Ovary (tissue), 3 donors: ENCODE data around the gene PARD3.

Experiments
- POLR2A ChIP-seq: fragments of 450-650 bp; IDR thresholded peaks from one replicate; pipeline ENCODE4 v1.6.1; 2017; ENCODE audit warnings: antibody characterized with exemption, mild to moderate bottlenecking, moderate library complexity
- TF ChIP-seq, protein P1 (sequence below), 3 donors: fragments of 450-650 bp in 2 of 3; fragments of 200-600 bp in 1 of 3; IDR thresholded peaks; one replicate each; pipeline versions ENCODE4 v1.5.1 to v1.8.0; 2016 to 2022; ENCODE audit warnings: antibody characterized with exemption in 3 of 3, mild to moderate bottlenecking in 1 of 3
- donor health status: DM: no; HTN: no; CAD: no.

DNA sequence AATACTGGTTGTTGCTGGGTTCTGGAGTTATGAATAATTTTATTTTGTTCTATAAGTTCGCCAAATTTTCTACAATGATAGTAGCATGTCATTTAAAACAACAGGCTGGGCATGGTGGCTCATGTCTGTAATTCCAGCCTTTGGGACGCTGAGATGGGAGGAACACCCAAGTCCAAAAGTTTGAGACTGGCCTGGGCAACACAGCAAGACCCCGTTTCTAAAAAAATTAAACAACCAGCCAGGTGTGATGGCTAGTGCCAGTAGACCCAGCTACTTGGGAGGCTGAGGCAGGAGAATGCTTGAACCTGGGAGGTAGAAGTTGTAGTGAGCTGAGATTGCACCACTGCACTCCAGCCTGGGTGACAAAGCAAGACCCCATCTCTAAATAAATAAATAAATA lies 347.7 kb downstream of the PARD3 start:
- TF ChIP-seq, protein P1, sequence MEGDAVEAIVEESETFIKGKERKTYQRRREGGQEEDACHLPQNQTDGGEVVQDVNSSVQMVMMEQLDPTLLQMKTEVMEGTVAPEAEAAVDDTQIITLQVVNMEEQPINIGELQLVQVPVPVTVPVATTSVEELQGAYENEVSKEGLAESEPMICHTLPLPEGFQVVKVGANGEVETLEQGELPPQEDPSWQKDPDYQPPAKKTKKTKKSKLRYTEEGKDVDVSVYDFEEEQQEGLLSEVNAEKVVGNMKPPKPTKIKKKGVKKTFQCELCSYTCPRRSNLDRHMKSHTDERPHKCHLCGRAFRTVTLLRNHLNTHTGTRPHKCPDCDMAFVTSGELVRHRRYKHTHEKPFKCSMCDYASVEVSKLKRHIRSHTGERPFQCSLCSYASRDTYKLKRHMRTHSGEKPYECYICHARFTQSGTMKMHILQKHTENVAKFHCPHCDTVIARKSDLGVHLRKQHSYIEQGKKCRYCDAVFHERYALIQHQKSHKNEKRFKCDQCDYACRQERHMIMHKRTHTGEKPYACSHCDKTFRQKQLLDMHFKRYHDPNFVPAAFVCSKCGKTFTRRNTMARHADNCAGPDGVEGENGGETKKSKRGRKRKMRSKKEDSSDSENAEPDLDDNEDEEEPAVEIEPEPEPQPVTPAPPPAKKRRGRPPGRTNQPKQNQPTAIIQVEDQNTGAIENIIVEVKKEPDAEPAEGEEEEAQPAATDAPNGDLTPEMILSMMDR (IDR thresholded peaks at IDR 0.05), result no peak
- TF ChIP-seq POLR2A, result no peak
